ENCODE measurements around the gene NOP16.

Gene NOP16

GRCh38 chr5:176384366-176384930 lies 4.0 kb downstream of the NOP16 start:
- no peak for DNase-seq

- DNase-seq = no peak
These were observed 4.4 kb downstream of the NOP16 start for GRCh38 chr5:176383961-176384360.

GRCh38 chr5:176383248-176383905 lies 5.0 kb downstream of the NOP16 start:
- DNase-seq = no peak

- no peak for DNase-seq
These were observed 5.7 kb downstream of the NOP16 start for GRCh38 chr5:176382721-176383120.

GRCh38 chr5:176381979-176382378 lies 6.4 kb downstream of the NOP16 start:
- DNase-seq = no peak

- no peak for DNase-seq
These were observed 7.0 kb downstream of the NOP16 start for GRCh38 chr5:176381423-176381822.

GRCh38 chr5:176379881-176380280 lies 8.5 kb downstream of the NOP16 start:
- no peak for DNase-seq

- no peak for DNase-seq
These were observed 15.1 kb downstream of the NOP16 start for GRCh38 chr5:176373100-176373818.

- DNase-seq = no peak
These were observed 16.5 kb downstream of the NOP16 start for GRCh38 chr5:176371621-176372539.

- no peak for DNase-seq
These were observed 18.3 kb downstream of the NOP16 start for GRCh38 chr5:176369934-176370711.

- no peak for DNase-seq
These were observed 19.7 kb downstream of the NOP16 start for GRCh38 chr5:176368726-176369125.

- DNase-seq = no peak
These were observed 22.0 kb downstream of the NOP16 start for GRCh38 chr5:176366232-176366894.

- no peak for DNase-seq
These were observed 22.8 kb downstream of the NOP16 start, which contains the start of gene ARL10 for GRCh38 chr5:176365351-176366231. TSS of gene ARL10 (plus strand) at chr5:176365487. CDS start at chr5:176365564, 77 bp downstream.

GRCh38 chr5:176364765-176365350 lies 23.5 kb downstream of the NOP16 start:
- peak; percentile 8 for DNase-seq

- DNase-seq = no peak
These were observed 26.2 kb downstream of the NOP16 start for GRCh38 chr5:176362233-176362490.

- DNase-seq = peak; percentile 58
These were observed 26.8 kb downstream of the NOP16 start, which contains the start of gene KIAA1191 for GRCh38 chr5:176361437-176362232. TSS of gene KIAA1191 (minus strand) at chr5:176361764. CDS start at chr5:176359508, 2,256 bp downstream.

- no peak for DNase-seq
These were observed 27.4 kb downstream of the NOP16 start for GRCh38 chr5:176360894-176361436.

- DNase-seq = no peak
These were observed 28.7 kb downstream of the NOP16 start for GRCh38 chr5:176359658-176360057.

- DNase-seq = no peak
These were observed 32.2 kb downstream of the NOP16 start for GRCh38 chr5:176356179-176356566.
